HEK293T (cell line): ENCODE data around the gene TPT1.

Experiments used
- ARNT ChIP-seq: fragments of 450-650 bp; IDR thresholded peaks from 2 replicates; pipeline ENCODE4 v1.6.1; 2017; ENCODE audit warnings: mild to moderate bottlenecking
- BHLHE40 ChIP-seq: fragments of 450-650 bp; IDR thresholded peaks from 2 replicates; pipeline ENCODE4 v1.6.1; 2016; ENCODE audit warnings: mild to moderate bottlenecking, moderate library complexity, borderline replicate concordance
- CTBP1 ChIP-seq: fragments of 450-650 bp; IDR thresholded peaks from 2 replicates; pipeline ENCODE4 v1.6.1; 2016; ENCODE audit warnings: borderline replicate concordance
- ELF4 ChIP-seq: fragments of 450-650 bp; IDR thresholded peaks from 2 replicates; pipeline ENCODE4 v1.6.1; 2017; ENCODE audit warnings: antibody characterized with exemption
- FOXA1 ChIP-seq: fragments of 450-650 bp; IDR thresholded peaks from 2 replicates; pipeline ENCODE4 v1.6.1; 2016; ENCODE audit warnings: mild to moderate bottlenecking
- FOXM1 ChIP-seq: fragments of 450-650 bp; IDR thresholded peaks from 2 replicates; pipeline ENCODE4 v1.6.1; 2017; ENCODE audit warnings: mild to moderate bottlenecking, borderline replicate concordance
- L3MBTL2 ChIP-seq: fragments of 450-650 bp; conservative IDR thresholded peaks from 2 replicates; pipeline ENCODE4 v1.6.1; 2016; ENCODE audit warnings: mild to moderate bottlenecking
- NFRKB ChIP-seq: fragments of 450-650 bp; IDR thresholded peaks from 2 replicates; pipeline ENCODE4 v1.6.1; 2016; ENCODE audit warnings: mild to moderate bottlenecking, moderate library complexity
- PKNOX1 ChIP-seq: fragments of 450-650 bp; IDR thresholded peaks from 2 replicates; pipeline ENCODE4 v1.6.1; 2016
- SP1 ChIP-seq: fragments of 450-650 bp; IDR thresholded peaks from 2 replicates; pipeline ENCODE4 v1.6.1; 2017
- SUZ12 ChIP-seq: fragments of 450-650 bp; IDR thresholded peaks from 2 replicates; pipeline ENCODE4 v1.6.1; 2016; ENCODE audit warnings: mild to moderate bottlenecking
- TARDBP ChIP-seq: fragments of 450-650 bp; IDR thresholded peaks from 2 replicates; pipeline ENCODE4 v1.6.1; 2016
- ZNF384 ChIP-seq: fragments of 450-650 bp; IDR thresholded peaks from 2 replicates; pipeline ENCODE4 v1.6.1; 2016

GRCh38 chr13:45316996-45317395 is 24.0 kb downstream of the TPT1 start:
- no peak for TF ChIP-seq ELF4
- TF ChIP-seq NFRKB = no peak
- TF ChIP-seq CTBP1 = no peak
- no peak for TF ChIP-seq ZNF384
- TF ChIP-seq SP1 = no peak
- TF ChIP-seq PKNOX1 = no peak
- TF ChIP-seq ARNT = no peak
- TF ChIP-seq BHLHE40 = no peak
- TF ChIP-seq TARDBP = no peak
- no peak for TF ChIP-seq FOXA1
- TF ChIP-seq SUZ12 = no peak
- no peak for TF ChIP-seq L3MBTL2
- TF ChIP-seq FOXM1 = no peak
